Activated naive CD8-positive, alpha-beta T cell treated with anti-CD3 and anti-CD28 coated beads, Interleukin-2, amount 50 U/mL, for 16 hours (primary cell): ENCODE measurements around the gene A1BG.
"Not testable (repeated sequence)": the region's sequence is repeated elsewhere in the genome, so short reads cannot be mapped to it uniquely, and the experiment has no call there.

Source experiments
- DNase-seq: peaks from one replicate; pipeline ENCODE4 v3.0.0-alpha.2; 2020; ENCODE audit warnings: low read depth, low spot score

A1BG gene

DNA sequence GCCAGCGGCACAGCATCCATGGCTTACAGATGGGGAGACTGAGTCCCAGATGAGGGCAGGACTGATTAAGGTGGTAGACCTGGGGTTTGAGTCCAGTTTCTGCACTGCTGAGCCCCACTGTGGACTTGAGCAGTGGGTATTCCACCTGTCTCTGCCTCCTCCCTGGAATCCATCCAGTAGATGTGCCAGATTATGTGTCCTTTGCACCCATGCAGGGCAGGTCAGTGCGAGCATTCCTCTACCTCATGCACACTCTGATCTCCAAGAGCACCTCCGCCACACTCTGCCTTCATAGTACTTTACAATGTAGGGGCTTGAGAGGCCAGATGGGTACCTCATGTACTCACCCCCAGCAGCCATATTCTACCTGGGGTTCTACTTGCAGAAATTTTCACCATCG is 16.5 kb downstream of the A1BG start:
- no peak for DNase-seq

DNA sequence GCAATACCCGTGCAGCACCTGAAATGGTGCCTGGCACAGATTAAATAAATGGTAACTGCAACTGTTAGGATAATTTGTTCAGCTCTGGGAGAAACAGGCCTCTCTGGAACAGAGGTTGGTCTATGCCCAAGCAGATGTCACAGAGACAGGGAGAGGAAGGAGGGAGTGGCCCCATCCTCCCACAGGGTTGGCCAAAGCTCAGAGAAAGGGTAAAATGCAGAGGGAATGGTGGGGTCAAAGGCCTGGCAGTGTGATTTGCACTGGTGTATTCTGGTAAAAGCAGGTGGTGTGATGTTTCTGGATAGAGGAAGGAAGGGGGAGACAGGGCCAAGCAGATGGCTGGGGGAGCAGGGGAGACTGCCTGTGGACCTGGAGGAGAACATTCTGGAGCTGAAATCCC is 17.1 kb downstream of the A1BG start:
- DNase-seq, result no peak

DNA sequence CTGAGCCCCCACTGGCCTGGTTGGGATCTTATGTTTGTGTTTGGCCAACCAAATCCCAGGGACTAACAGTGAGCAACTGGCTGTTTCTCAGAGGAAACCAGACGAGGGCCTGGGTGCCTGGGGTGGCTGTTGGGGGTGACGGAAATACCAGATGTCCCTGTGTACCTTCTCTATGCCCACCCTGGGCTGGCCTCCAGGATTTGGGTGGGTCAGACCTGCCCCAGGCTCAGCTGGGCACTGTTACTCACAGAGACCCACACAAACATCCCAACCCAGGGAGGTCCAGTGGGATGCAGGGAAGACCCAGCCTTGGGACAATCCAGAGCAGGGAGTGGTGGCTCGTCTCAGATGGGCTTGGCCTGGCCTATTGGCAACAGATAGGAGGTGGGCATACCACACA is 17.7 kb downstream of the A1BG start:
- no peak for DNase-seq

DNA sequence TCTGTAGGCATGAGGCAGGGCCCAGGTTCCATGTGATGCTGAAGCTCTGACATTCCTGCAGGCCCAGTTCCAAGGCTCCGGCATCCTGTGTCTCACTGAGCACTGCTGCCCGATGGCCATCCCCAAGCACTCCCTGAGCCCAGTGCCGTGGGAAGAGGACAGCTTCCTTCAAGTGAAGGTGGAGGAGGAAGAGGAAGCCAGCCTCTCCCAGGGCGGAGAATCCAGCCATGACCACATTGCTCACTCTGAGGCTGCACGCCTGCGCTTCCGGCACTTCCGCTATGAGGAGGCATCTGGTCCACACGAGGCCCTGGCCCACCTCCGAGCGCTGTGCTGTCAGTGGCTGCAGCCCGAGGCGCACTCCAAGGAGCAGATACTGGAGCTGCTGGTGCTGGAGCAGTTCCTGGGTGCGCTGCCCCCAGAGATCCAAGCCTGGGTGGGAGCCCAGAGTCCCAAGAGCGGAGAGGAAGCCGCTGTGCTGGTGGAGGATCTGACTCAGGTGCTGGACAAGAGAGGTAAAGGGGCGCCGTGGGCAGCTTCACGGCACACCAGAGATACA is 18.5 kb downstream of the A1BG start:
- no peak for DNase-seq

DNA sequence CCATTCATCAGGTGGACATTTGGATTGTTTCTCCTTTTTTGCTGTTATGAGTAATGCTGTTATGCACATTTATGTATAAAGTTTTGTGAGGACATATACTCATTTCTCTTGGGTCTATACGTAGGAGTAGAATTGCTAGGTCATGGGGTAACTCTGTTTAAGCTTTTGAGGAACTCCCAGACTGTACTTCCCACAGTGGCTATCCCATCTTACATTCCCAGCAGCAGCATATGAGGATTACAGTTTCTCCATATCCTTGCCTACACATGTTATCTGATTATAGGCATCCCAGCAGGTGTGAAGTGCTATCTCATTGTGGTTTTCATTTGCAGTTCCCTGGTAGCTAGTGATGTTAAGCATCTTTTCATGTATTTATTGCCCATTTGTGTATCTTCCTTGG is 20.6 kb downstream of the A1BG start:
- no peak for DNase-seq

DNA sequence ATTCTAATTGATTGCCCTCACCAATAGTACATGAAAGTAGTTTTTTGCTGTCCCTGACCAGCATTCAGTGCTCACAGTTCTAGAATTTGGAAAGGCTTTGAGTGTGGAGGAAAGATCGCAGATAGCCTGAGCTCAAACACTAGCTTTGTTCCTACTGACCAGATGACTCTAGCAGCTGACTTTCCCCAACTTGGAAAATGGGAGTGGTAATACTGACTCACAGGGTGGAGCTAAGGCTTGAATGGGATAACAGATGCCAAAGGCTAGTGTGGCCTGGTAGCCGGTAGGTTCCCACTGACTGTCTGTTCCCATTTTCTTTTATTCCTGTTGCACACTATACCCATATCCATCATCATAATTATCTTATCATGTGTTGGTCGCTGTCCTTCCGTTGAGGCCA is 22.8 kb downstream of the A1BG start:
- DNase-seq, result no peak

DNA sequence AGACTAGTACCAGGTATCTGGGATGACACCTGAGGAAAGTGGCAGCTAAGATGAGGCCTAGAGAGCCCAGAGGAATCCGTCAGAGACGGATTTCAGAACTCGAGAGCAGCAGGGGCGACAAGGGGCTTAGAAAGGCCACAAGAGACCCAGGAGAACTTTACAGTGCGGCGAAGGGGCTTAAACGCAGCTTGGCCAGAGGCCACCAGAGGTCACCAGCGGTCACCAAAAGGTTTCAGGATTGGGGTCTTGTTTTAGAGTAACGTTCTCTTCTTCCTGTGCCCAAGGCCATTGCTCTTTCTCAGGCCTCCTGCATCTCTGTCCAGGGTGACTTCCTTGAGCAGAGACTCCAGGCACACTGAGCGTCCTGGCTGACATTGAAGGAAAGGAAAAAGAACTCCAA is 24.3 kb downstream of the A1BG start:
- DNase-seq, result no peak

DNA sequence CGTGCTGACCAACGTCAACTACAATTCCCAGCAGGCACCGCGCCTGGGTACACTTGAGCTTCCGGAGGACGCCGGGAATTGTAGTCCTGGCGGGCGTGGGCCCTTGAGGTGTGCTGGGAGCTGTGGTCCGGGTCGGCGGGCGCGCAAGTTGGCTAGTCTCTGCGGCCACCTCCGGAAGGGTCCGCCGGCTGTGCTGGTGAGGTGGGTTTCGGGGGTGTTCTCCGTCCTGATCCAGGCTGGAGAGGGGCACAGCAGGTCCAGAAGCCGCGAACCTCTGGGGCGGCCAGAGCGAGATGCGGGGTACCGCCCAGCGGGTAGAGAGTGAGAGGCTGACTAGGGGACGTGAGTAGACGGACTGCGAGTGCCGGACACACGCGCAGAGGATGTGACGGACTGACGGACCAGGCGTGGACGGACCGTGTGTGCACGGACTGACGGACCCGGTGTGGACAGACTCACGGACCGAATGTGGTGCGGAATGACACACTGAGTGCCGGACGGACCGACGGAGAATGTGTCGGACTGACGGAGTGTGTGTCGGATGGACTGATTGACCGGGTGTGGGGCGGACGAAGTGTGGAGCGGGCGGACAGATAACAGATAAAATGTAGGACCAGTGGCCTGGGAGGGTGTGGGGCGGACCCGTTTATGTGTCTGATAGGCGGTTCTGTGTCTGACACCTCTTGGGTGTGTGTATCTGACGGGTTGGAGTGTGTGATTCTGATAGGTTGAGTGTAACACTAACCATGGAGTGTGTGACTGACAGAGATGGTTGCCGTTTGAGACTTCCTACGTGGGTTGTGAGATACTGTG is 26.2 kb downstream of the A1BG start, which contains the start of gene ZSCAN22:
Gene ZSCAN22, plus strand, starts transcription at position 81 of the 813 bp plus-strand sequence. CDS start 7,809 bp downstream, outside the sequence.
- DNase-seq, result peak; percentile 67

DNA sequence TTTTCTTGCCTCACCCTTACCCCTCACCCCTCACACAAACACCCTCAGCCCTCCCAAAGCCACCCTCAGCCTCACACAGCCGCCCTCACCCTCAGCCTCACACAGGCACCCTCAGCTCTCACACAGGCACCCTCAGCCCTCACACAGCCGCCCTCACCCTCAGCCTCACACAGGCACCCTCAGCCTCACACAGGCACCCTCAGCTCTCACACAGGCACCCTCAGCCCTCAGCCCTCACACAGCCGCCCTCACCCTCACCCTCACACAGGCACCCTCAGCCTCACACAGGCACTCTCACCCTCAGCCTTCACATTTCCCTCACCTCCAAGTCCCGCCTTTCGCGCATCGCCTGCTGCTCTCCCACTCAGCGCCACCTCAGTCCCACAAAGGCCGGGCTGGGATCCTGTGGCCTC is 26.8 kb downstream of the A1BG start:
- no peak for DNase-seq

DNA sequence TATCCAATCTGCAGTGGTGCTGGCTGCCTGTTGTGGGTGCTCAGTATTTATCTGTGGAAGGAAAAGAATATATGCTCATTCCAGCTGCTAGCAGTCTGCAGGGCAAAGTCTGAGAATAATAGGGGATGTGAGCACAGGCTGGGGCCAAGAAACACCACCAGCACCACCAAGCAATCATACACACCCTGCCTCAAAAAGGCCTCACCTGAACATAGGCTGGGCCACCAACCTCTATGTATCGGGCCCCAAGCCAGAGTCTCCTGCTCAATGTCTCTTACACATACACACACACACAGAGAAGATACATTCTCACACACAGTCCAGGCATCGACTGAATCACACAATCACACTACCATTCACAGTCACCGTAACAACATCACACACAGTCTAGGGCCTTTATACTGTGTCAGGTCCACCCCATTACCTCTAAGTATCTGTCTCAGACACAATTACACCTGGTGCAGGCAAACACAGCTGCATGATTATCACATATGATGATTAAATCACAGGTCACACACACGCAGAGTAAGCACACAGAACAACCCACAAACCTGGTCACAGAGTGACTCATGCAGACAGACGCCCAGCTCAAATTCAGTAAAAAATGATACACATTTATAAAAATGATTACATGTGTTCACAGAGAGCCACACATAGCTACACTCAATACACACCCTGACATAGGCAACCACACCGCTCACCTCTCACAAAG is 27.8 kb downstream of the A1BG start:
- DNase-seq, result no peak

DNA sequence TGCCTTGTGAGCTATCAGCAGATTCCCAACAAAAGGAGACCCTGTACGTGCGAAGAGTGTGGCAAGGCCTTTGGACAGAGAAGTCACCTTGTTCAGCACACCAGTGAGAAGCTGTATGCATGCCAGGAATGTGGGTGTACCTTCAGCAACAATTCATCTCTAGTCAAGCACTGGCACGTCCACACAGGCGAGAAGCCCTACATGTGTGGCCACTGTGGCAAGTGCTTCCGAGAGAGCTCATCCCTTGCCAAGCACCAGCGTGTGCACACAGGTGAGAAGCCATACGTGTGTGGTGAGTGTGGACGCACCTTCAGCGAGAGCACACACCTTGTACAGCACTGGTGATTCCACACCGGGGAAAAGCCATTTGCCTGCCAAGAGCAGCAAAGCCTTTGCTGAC is 34.1 kb downstream of the A1BG start:
- no peak for DNase-seq

DNA sequence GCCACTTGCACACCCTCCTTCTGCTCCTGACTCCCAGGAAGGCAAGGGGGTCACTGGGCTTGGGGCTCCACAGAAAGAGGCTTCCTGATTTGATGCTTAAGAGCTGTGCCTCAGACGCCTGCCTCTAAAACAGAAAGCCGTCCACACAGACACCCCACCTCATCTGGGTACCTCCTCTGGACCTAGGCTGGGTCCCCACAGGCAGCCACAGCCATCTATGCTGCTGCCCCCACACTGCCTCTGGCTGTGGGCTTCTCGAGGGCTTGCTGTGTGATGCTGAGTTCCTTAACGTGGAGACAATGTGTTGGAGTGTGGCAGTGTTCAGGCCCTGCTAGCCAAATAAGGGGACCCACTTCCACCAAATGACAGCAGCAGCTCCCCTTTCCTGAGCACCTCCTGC is 35.0 kb downstream of the A1BG start:
- no peak for DNase-seq

DNA sequence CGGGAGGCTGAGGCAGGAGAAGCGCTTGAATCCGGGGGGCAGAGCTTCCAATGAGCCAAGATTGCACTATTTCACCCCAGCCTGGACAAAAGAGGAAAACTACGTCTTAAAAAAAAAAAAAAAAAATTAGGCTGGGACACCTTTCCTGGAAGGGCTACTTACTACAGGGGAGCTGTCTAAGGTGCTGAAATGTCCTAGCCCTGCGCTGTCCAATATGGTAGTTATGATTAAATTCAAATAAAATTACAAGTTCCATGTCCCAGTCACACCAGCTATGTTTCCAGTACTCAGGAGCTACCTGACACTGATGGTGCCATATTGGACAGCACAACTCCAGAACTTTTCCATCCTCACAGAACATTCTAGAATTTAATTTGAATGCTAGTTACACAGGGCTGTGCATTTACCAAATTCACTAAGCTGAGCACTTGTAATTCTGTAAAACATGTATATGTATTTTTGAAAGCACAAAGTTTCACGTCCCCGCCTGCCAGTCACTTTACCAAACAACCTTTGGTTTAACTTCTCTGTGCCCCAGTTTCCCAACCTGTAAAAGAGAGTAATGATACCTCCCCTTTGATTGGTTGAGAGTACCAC is 35.7 kb downstream of the A1BG start:
- DNase-seq, result no peak

DNA sequence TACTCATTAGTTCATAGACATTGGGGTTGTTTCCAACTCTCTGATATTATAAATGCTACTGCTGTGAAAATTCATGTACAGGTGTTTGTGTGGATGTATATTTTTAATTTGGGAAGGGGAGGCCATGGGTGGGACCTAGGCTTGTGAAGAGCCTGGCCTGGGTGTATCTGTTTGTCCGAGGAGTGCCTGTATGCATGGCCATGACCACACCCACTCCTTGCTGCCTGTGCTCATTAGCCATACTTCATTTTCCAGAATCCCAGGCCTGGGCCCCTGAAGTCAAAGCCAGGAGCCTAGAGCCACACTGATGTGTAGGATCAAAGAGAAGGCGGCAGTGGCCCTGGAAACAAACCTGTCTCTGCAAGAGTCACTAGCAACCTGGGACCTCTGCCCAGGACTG is 37.7 kb downstream of the A1BG start:
- no peak for DNase-seq

DNA sequence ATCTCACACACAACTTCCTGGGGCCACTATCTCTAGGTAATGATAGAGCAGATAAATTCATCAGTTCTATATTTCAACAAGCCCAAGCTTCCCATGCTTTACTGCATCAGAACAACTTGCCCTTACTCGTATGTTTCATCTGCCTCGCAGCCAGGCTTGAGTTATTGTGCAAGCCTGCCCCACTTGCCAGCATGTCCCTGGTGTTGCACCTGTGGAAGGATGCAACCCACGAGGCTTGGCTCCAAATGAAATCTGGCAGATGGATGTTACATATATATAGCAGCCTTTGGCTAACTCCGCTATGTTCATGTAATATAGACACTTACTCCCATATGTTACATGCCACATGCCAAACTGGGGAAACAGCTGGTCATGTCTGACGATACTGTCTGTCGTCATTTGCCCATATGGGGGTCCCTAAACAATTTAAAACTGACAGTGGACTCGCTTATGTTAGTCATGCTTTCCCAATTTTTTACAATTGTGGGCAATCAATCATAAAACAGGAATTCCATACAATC is 41.9 kb downstream of the A1BG start:
- DNase-seq, result no peak

DNA sequence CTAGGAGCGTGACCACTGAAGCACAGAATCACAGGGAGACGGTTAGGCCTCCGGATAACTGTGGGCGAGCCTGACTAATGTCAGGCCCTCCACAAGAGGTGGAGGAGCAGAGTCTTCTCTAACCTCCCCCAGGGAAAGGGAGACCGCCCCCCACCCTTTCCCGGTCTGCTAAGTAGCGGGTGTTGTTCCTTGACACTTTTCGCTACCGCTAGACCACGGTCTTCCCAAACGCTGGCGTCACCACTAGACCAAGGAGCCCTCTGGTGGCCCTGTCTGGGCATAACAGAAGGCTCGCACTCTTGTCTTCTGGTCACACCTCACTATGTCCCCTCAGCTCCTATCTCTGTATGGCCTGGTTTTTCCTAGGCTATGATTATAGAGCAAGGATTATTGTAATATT is 42.6 kb downstream of the A1BG start:
- DNase-seq, result not testable (repeated sequence)

DNA sequence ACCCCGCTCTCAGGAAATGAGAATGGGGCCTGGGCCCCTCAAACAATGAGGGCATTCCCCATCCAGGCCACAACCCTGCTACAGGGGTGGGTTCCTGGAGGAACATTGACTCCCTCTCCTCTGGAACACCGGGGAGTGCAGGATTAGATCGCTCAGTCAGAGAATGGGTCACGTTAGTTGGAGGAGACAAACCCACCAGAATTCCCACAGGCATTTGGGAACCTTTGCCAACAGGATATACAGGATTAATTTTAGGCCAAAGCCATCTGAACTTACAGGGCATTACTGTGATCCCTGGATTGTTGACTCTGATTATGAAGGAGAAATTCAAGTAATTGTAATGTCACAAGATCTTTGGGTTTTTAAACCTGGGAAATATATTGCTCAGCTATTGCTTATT is 45.6 kb downstream of the A1BG start:
- DNase-seq, result no peak

DNA sequence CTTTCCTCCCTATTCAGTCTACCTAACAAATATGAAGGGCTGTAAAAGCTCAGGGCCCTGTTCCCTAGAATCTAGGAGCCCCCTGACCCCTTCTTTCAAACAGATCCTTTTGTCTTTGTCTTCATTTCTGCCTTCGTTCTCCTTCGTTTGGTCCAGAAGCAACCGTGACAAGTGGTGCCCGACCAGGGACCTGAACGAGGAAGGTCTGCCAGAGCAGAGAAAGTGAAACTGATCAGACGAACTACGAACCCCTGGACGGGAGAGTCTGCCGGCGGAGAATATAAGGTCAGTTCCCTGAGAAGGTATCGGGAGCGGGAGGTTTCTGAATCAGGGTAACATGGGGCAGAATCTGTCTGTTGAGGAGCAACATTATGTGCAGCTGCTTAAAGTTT is 47.4 kb downstream of the A1BG start:
- DNase-seq, result no peak

DNA sequence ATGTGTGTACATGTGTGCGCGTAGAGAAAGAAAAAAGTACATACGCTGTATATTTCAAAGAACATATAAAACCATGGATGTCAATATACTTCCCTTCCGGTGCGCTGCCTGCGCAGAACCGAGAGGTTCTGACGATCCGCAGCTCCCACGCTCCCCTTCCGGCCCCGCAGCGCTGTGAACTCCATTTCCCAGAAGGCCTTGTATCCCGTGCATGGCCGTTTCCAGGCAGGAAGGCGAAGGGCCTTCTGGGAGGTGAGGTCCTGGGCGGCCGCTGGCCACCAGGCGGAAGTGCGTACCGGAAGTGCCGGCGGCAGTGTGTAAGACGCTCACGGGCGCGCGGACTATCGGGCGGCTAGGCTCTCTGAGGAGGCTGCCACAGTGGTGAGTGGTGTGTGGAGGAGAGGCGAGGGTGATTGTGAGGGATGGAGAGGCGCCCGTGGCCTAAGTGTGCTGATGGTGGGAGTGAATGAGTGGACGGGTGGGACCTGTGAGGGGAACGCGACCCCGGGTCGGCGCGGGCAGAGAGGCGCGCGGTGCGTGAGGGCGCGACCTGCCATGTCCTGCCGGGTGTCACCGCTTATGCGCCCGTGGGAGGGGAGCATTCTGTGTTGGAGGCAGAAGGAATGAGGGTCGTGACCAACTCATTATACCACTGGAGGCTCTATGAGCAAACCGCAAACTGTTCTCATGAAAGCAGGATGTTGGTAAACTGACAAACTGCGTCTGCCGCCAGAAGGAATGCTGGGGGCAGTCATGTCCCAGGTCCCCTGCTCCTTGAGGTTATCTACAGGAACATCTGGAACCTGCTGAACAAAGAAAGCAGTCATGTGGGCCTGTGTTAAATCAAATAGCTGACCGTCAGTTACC is 48.0 kb downstream of the A1BG start, which contains the start of gene ERVK3-1:
Gene ERVK3-1, plus strand, starts transcription at position 313 of the 867 bp plus-strand sequence. CDS start 6,792 bp downstream, outside the sequence.
- peak; percentile 84 for DNase-seq

DNA sequence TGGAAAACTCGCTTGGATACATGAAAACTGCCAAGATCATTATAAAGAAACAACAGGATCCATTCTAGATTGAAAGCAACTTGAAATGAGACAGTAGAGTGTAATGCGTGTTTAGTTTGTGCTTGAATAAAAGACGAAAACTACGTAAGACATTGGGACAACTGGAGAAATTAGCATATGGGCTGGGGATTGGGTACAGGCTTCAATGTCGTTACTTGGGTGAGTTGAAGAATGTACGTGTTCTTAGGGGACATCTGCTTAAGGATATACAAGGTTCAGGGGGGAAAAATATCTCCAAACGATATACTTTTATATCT is 48.6 kb downstream of the A1BG start:
- no peak for DNase-seq

DNA sequence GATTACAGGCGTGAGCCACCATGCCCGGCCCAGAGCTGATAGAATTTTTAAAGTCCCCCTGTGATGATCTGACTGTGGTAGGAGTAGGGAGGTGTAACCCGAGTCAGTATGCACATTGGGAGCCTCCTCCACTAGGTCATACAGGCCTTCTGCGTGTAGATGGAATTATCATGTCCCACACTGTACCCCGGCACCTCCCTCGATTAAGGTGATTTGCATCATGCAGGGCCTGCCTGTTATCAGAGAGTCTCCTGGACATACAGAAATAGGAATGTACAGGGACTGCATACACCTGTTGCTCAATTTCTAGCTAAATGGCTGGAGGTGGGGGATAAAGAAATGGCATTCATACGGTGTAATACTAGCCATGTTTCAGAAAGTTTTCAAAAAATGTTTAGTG is 49.0 kb downstream of the A1BG start:
- DNase-seq, result no peak
